ENCODE data around the gene SLC16A11.
A peak's percentile ranks its signal among the peaks of the same experiment; 100 is the strongest.

The SLC16A11 gene

DNA sequence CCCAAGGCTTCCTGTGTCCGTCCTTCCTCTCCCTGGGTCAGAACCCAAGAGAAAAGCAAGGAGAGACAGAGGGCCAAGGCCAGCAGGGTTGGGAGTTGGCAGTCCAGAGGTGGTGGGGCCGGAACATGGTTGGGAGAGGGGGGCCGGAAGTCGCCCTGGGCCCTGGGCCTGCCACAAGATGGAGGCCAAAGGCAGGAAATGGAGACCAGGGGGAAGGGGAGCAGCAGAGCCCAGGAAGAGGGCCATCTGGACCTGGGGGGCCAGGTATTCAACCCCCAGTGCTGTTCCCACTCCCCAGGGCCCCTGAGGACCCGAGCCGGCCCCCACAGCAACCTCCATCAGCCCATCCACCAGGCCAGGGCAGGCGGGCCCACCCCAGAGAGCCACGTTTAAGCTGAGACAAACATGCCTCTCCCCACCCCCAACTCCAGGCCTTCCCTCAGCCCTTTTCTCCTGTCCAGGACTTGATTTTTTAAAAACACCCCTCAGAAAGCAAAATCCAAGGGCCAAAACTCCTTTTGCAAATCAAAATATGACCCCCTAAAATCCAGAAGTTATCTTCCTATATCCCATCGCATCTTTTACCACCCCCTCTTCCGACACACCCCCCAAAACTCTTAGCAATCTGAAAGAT lies 25.4 kb downstream of the SLC16A11 start:
- no peak for DNase-seq (ENCODE audit: low spot score)
- H3K27ac ChIP-seq = peak overlapping the region; percentile 43
- POLR2A ChIA-PET (ENCODE audit: low non-redundant PET) = no interaction called here
- CTCF ChIA-PET = interaction anchor here (0.7 to 1.0 kb wide), 2 partner anchors 107 to 313 kb away, joined by 5 to 7 read pairs; no protein-coding TSS in a partner anchor
- TF ChIP-seq, protein P1, sequence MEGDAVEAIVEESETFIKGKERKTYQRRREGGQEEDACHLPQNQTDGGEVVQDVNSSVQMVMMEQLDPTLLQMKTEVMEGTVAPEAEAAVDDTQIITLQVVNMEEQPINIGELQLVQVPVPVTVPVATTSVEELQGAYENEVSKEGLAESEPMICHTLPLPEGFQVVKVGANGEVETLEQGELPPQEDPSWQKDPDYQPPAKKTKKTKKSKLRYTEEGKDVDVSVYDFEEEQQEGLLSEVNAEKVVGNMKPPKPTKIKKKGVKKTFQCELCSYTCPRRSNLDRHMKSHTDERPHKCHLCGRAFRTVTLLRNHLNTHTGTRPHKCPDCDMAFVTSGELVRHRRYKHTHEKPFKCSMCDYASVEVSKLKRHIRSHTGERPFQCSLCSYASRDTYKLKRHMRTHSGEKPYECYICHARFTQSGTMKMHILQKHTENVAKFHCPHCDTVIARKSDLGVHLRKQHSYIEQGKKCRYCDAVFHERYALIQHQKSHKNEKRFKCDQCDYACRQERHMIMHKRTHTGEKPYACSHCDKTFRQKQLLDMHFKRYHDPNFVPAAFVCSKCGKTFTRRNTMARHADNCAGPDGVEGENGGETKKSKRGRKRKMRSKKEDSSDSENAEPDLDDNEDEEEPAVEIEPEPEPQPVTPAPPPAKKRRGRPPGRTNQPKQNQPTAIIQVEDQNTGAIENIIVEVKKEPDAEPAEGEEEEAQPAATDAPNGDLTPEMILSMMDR (conservative IDR thresholded peaks at IDR 0.05; ENCODE audit: low read depth) = no peak

DNA sequence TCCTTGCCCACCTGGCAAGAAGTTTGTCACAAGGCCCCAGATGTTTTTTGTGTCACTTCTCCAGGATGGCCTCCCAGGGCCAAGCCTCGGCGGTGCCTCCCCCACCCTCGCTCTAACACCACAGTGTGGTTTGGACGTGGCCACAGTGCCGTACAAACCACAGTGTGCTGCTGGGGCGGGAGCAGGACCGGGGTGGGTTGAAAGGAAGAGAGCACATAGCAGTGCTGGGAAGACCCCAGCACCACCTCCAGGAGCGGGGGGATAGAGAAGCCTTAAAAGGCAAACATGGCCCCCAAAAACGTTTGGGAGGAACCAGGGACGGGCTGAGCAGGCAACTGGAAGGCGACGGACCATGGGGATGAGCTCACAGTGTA lies 26.1 kb downstream of the SLC16A11 start:
- H3K27ac ChIP-seq = peak overlapping the region; percentile 43
- TF ChIP-seq, protein P1 (conservative IDR thresholded peaks at IDR 0.05; ENCODE audit: low read depth) = no peak
- CTCF ChIA-PET = interaction anchor here (1.0 kb wide), 1 partner anchor 107 kb away, joined by 5 read pairs; no protein-coding TSS in a partner anchor
- no peak for DNase-seq (ENCODE audit: low spot score)
- POLR2A ChIA-PET (ENCODE audit: low non-redundant PET) = no interaction called here

DNA sequence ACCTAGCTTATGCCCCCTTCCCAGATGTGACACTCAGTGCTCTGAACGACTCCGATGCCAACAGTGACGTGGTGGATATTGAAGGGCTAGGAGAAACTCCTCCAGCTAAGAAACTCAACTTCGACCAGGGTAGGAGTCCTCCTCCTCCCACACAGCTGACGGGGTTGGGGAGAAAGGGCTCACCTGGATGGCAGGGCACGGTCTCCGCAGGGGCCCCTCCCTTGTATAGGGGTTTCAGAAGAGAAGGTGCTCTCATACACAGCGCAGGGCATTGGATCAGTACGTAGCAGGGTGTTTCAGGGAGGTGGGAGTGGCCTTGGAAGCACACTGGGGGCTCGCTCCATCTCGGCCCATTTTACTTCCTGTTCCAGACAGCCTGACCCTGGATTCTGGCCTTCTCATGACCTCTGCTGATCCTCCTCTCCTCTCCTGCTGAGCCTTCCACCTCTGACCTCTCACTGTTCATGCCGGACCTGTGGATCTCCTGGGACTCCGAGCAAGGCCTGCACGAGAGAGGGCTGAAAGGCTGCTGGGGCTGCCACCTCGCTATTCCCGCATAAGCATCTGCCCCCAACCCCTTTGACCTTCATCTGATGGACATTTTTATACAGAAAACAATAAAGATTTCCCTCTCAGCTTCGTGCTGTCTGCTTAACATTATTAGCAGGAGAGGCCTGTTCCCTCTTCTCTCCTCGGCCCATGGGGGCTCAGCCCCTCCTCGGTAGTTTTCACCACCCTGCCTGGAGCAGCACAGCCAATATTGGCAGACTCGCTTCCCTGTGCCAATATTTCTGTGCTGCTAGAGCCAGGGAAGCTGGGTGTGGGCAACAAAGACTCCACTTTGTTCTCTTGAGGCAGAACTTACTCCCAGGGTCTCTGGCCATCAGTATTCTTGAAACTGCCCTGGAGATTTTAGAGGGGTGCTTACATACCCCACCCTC lies 26.7 kb downstream of the SLC16A11 start:
- no peak for DNase-seq (ENCODE audit: low spot score)
- TF ChIP-seq, protein P1 (conservative IDR thresholded peaks at IDR 0.05; ENCODE audit: low read depth) = no peak
- ChIA-PET POLR2A (ENCODE audit: low non-redundant PET) (no interaction called here), CTCF (interaction anchor here (0.8 to 1.0 kb wide), 2 partner anchors 13 to 106 kb away, joined by 3 to 5 read pairs; no protein-coding TSS in a partner anchor)
- H3K27ac ChIP-seq = peak overlapping the region; percentile 43

DNA sequence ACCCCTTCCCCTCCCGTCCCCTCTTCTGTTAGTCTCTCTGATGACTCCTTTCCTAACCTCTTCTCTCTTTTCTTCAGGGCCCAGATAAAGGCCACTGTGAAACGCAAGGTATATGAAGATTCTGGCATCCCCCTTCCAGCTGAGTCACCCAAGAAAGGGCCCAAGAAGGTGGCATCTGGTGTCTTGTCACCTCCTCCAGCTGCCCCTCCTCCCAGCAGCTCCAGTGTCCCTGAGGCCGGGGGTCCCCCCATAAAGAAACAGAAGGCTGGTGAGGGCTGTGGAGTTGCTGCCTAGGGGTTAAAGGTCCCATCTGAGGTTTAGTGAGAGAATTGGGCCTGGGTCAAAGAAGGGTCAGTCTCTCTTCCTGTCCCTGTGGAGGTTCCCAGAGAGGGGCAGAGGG lies 27.5 kb downstream of the SLC16A11 start:
- no peak for DNase-seq (ENCODE audit: low spot score)
- ChIA-PET POLR2A (ENCODE audit: low non-redundant PET) (no interaction called here), CTCF (interaction anchor here (0.8 kb wide), 1 partner anchor 12 kb away, joined by 3 read pairs; no protein-coding TSS in a partner anchor)
- peak overlapping the region; percentile 43 for H3K27ac ChIP-seq
- TF ChIP-seq, protein P1 (conservative IDR thresholded peaks at IDR 0.05; ENCODE audit: low read depth) = no peak

DNA sequence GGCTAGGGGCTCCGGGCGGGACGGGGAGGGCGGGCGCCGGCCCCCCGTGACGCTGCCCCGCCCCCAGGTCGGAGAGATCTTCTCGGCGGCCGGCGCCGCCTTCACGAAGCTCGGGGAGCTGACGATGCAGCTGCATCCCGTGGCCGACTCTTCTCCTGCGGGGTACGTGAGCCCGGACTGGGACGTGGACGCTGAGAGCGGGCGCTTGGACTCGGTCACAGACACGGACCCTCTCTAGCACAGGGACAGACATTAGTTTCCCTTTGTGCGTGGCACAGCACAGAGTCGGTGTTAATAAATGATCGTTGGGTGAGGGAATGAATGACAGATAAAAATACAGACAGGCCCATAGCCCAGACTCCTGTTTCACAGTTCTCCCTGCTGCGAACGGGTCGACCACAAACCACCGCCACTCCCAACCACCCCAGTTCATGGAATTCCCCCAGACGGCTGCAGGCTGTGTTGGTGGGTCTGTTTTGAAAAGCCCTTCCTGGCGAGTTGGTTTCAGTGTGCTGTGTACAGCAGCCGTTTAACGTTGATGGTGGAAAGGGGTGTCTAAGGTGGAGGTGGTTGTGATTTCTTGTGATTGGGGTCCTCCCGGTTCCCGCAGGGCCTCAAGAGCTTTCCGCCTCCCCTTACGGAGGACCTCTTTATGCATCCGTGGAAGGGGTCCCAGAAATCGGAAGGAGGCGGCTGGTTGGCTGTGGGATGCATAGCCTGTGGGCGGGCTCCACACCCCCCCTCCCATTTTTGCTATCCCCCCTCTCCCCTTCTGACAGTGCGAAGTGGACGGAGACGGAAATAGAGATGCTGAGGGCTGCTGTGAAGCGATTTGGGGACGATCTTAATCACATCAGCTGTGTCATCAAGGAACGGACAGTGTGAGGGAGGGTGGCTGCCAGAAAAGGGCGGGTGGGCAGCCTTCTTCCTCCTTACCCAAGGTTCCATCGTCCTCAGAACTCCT lies 28.6 kb downstream of the SLC16A11 start:
- POLR2A ChIA-PET (ENCODE audit: low non-redundant PET) = no interaction called here
- TF ChIP-seq, protein P1 (conservative IDR thresholded peaks at IDR 0.05; ENCODE audit: low read depth) = peak; percentile 41; the same call in 1 of the 2 replicates
- no peak for DNase-seq (ENCODE audit: low spot score)
- peak overlapping the region; percentile 95 for H3K27ac ChIP-seq
- CTCF ChIA-PET = interaction anchor here (0.5 kb wide), 1 partner anchor 395 kb away, joined by 3 read pairs; no protein-coding TSS in a partner anchor
